ENCODE data around the gene SCN8A. TPM values are rescaled to one million over a fixed set of nuclear protein-coding genes. Genes with fewer than 3 reads are reported as not detected.

The SCN8A gene
- polyA plus RNA-seq, 2 of the 4 experiments (the other 2 are of a cell fraction) = 1.8 to 4.8 TPM

- POLR2A ChIA-PET = no interaction called here
- ATAC-seq = peak; percentile 31 to 60; a peak in 3 of 6 replicates
- Histone ChIP-seq H3K4me2 (peak overlapping the region; percentile 13; the same call in 1 of the 3 replicates), H3K4me3 (no peak overlapping the region), H3K27ac (peak overlapping the region; percentile 73 to 82), H3K4me1 (peaks cover 11% of the 10 kb centered on the region; the same call in 2 of the 3 replicates), H3K9me3 (peaks cover 8% of the 10 kb centered on the region)
- TF ChIP-seq TP53 (CRISPR knock-in tag; IDR thresholded peaks at IDR 0.05) = no peak
- TF ChIP-seq CEBPB (IDR thresholded peaks at IDR 0.05) = peak; percentile 50 to 87; a peak in 3 of 4 replicates
- no peak for TF ChIP-seq FOSL2 (IDR thresholded peaks at IDR 0.05)
- TF ChIP-seq FOSL2 (CRISPR knock-in tag; IDR thresholded peaks at IDR 0.05) = peak; percentile 55; the same call in 1 of the 2 replicates
- no peak for TF ChIP-seq ZFP36 (IDR thresholded peaks at IDR 0.05; ENCODE audit: borderline replicate concordance, partially characterized antibody)
- peak; percentile 77 for TF ChIP-seq NFE2L2 (conservative IDR thresholded peaks at IDR 0.05; ENCODE audit: low read length)
- TF ChIP-seq RAD21 (conservative IDR thresholded peaks at IDR 0.05 in 1 of 2, IDR thresholded peaks at IDR 0.05 in 1 of 2) = no peak
- peak; percentile 93 for TF ChIP-seq MAFK (IDR thresholded peaks at IDR 0.05; ENCODE audit: partially characterized antibody)
- TF ChIP-seq FOXS1 (CRISPR knock-in tag; IDR thresholded peaks at IDR 0.05) = no peak
- WGBS (ENCODE audit: missing lambda C conversion rate) = 89% methylated on average over 2 of the region's 2 CpGs
- FAIRE-seq = no peak
- peak in 1 of 2 experiments; percentile 50 for DNase-seq (ENCODE audit: low read depth in 1 of 2, low spot score in 1 of 2)
- CTCF ChIA-PET = interaction anchor here (0.6 to 1.3 kb wide), 2 partner anchors 15 to 41 kb away, joined by 3 read pairs; no protein-coding TSS in a partner anchor
These were observed 182.3 kb downstream of the SCN8A start for GRCh38 chr12:51773145-51773869.

DNA sequence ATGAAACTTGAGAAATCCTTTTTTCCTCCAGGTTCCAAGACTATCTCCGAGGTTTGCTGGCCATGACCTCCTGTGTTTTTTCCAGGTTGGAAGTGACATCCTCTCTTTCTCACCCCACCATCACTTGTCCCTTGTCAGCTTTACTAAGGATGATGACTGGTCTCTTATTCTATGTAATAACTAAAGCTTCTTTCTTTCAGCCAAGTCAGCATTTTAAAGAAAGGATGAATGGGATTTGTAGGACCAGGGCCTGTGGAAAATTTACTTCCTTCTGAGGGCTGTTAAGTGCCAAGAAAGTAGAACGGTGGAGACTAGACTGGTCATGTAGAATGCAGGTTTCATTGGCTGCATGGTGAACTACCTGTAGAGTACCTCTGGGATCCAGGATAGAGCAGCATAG lies 183.9 kb downstream of the SCN8A start:
- Histone ChIP-seq H3K4me3 (no peak overlapping the region), H3K9me3 (peaks cover 8% of the 10 kb centered on the region), H3K4me2 (no peak overlapping the region), H3K27ac (peak overlapping the region in 1 of 2 experiments; percentile 82; a peak in 1 of 6 replicates), H3K4me1 (peaks cover 11% of the 10 kb centered on the region; the same call in 2 of the 3 replicates)
- ChIA-PET POLR2A (no interaction called here), CTCF (interaction anchor here (1.3 kb wide), 1 partner anchor 13 kb away, joined by 3 read pairs; no protein-coding TSS in a partner anchor)
- DNase-seq (ENCODE audit: low read depth in 1 of 2, low spot score in 1 of 2) (no peak), ATAC-seq (no peak), FAIRE-seq (no peak)
- 71% methylated on average over 2 of the region's 2 CpGs for WGBS (ENCODE audit: missing lambda C conversion rate)
- TF ChIP-seq EHMT2 (IDR thresholded peaks at IDR 0.05; ENCODE audit: low read depth) = no peak
- TF ChIP-seq MAFK (IDR thresholded peaks at IDR 0.05; ENCODE audit: partially characterized antibody) = peak; percentile 94

GRCh38 chr12:51777457-51777856 lies 186.4 kb downstream of the SCN8A start:
- Histone ChIP-seq H3K4me2 (no peak overlapping the region), H3K4me1 (peaks cover 11% of the 10 kb centered on the region; the same call in 2 of the 3 replicates), H3K27ac (no peak overlapping the region), H3K4me3 (no peak overlapping the region), H3K9me3 (peaks cover 8% of the 10 kb centered on the region)
- CTCF ChIA-PET = interaction anchor here (0.6 to 1.2 kb wide), 2 partner anchors 43 to 245 kb away, joined by 3 read pairs; no protein-coding TSS in a partner anchor
- no peak for DNase-seq (ENCODE audit: low read depth in 1 of 2, low spot score in 1 of 2)
- ATAC-seq = no peak
- POLR2A ChIA-PET = no interaction called here
- FAIRE-seq = no peak
- 46% methylated on average over 2 of the region's 2 CpGs for WGBS (ENCODE audit: missing lambda C conversion rate)
- no peak for TF ChIP-seq JUNB (IDR thresholded peaks at IDR 0.05)
- TF ChIP-seq CBX2 (IDR thresholded peaks at IDR 0.05; ENCODE audit: borderline replicate concordance, low read depth) = no peak
- no peak for TF ChIP-seq HDAC2 (IDR thresholded peaks at IDR 0.05)
- TF ChIP-seq FOSL2 (IDR thresholded peaks at IDR 0.05) = no peak
- no peak for TF ChIP-seq FOSL2 (CRISPR knock-in tag; IDR thresholded peaks at IDR 0.05)
- TF ChIP-seq CEBPB (IDR thresholded peaks at IDR 0.05) = no peak
- no peak for TF ChIP-seq CHD4 (IDR thresholded peaks at IDR 0.05; ENCODE audit: borderline replicate concordance)
- no peak for TF ChIP-seq EHMT2 (IDR thresholded peaks at IDR 0.05; ENCODE audit: low read depth)
- TF ChIP-seq, protein P1, sequence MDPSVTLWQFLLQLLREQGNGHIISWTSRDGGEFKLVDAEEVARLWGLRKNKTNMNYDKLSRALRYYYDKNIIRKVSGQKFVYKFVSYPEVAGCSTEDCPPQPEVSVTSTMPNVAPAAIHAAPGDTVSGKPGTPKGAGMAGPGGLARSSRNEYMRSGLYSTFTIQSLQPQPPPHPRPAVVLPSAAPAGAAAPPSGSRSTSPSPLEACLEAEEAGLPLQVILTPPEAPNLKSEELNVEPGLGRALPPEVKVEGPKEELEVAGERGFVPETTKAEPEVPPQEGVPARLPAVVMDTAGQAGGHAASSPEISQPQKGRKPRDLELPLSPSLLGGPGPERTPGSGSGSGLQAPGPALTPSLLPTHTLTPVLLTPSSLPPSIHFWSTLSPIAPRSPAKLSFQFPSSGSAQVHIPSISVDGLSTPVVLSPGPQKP (IDR thresholded peaks at IDR 0.05; ENCODE audit: low read depth, low read length) = no peak
- TF ChIP-seq CTCF (IDR thresholded peaks at IDR 0.05) = no peak
- no peak for TF ChIP-seq HEYL (CRISPR knock-in tag; IDR thresholded peaks at IDR 0.05)
- TF ChIP-seq ATOH8 (CRISPR knock-in tag; IDR thresholded peaks at IDR 0.05; ENCODE audit: low read depth) = no peak
- no peak for TF ChIP-seq MAFK (IDR thresholded peaks at IDR 0.05; ENCODE audit: partially characterized antibody)
- no peak for TF ChIP-seq HOXA7 (CRISPR knock-in tag; IDR thresholded peaks at IDR 0.05)
- no peak for TF ChIP-seq EP300 (IDR thresholded peaks at IDR 0.05)
- no peak for TF ChIP-seq NFE2L2 (conservative IDR thresholded peaks at IDR 0.05; ENCODE audit: low read length)
- no peak for TF ChIP-seq KDM5A (IDR thresholded peaks at IDR 0.05)
- TF ChIP-seq RNF2 (IDR thresholded peaks at IDR 0.05; ENCODE audit: borderline replicate concordance, low read depth) = no peak

Measured in A549 (cell line).